SK-MEL-5 (cell line): ENCODE results near the gene PEMT. TPM values are rescaled to one million over a fixed set of nuclear protein-coding genes. Genes with fewer than 3 reads are reported as not detected.

Experiments used
- DNase-seq: peaks from one replicate; pipeline ENCODE4 v3.0.0-alpha.2; 2016; ENCODE audit warnings: low read depth, low spot score
- in situ Hi-C: cut with HindIII; loops from 2 replicates; pipeline ENCODE4 v1.10.0; 2016; ENCODE audit warnings: low sequenced_read_pairs, high pct_unique_total_duplicates, low pct_unique_long_range_greater_than_20kb
- total RNA-seq: library from RNA; depleted of rRNA; stranded (reverse); fragments of >200 nt; shearing (Covaris generic); gene quantifications from 2 replicates; pipeline ENCODE4 v1.2.3, GENCODE V29; 2014

Gene PEMT
- total RNA-seq, 1 experiment from 2014 or later = 100 TPM

- in situ Hi-C loops = no loop called here
- DNase-seq = no peak
Observed at GRCh38 chr17:17532991-17533390, 58.5 kb downstream of the PEMT start.

GRCh38 chr17:17531156-17531555, 60.4 kb downstream of the PEMT start:
- no peak for DNase-seq
- in situ Hi-C loops = no loop called here

GRCh38 chr17:17528696-17529652, 62.5 kb downstream of the PEMT start:
- DNase-seq = no peak
- in situ Hi-C loops = no loop called here

- in situ Hi-C loops = no loop called here
- DNase-seq = no peak
Observed at GRCh38 chr17:17527956-17528500, 63.5 kb downstream of the PEMT start.

GRCh38 chr17:17527534-17527933, 64.0 kb downstream of the PEMT start:
- in situ Hi-C loops = no loop called here

GRCh38 chr17:17526369-17526768, 65.1 kb downstream of the PEMT start:
- in situ Hi-C loops = no loop called here
- no peak for DNase-seq

More at GRCh38 chr17:17527534-17527933, 64.0 kb downstream of the PEMT start:
- DNase-seq = no peak

- no peak for DNase-seq
- in situ Hi-C loops = no loop called here
Observed at GRCh38 chr17:17525956-17526355, 65.6 kb downstream of the PEMT start.

GRCh38 chr17:17525311-17525710, 66.2 kb downstream of the PEMT start:
- in situ Hi-C loops = no loop called here
- no peak for DNase-seq

- in situ Hi-C loops = no loop called here
- DNase-seq = no peak
Observed at GRCh38 chr17:17523731-17524490, 67.6 kb downstream of the PEMT start.

GRCh38 chr17:17523001-17523730, 68.3 kb downstream of the PEMT start:
- in situ Hi-C loops = no loop called here
- DNase-seq = no peak

- DNase-seq = no peak
- in situ Hi-C loops = no loop called here
Observed at GRCh38 chr17:17520599-17521232, 70.8 kb downstream of the PEMT start.

GRCh38 chr17:17519886-17520285, 71.6 kb downstream of the PEMT start:
- no peak for DNase-seq
- in situ Hi-C loops = no loop called here

GRCh38 chr17:17518951-17519350, 72.6 kb downstream of the PEMT start:
- DNase-seq = no peak
- in situ Hi-C loops = no loop called here

- in situ Hi-C loops = no loop called here
- DNase-seq = no peak
Observed at GRCh38 chr17:17518014-17518413, 73.5 kb downstream of the PEMT start.

GRCh38 chr17:17516941-17517720, 74.4 kb downstream of the PEMT start:
- no peak for DNase-seq
- in situ Hi-C loops = no loop called here
